H1 (cell line): Measurements from ENCODE around the gene HSD11B1L. TPM values are rescaled to one million over a fixed set of nuclear protein-coding genes. Genes with fewer than 3 reads are reported as not detected.

Experiments
- CTCF ChIA-PET: fragments of 300-600 bp; sonication (Branson Sonifier 250); formaldehyde crosslinking; loops from one replicate; lab custom pipeline; 2021; ENCODE audit not compliant: partially characterized antibody; lab: Charles Lee
- POLR2A ChIA-PET: fragments of 300-600 bp; sonication (Branson Sonifier 250); formaldehyde crosslinking; loops from one replicate; lab custom pipeline; 2021; ENCODE audit warnings: inconsistent platforms; ENCODE audit not compliant: partially characterized antibody; lab: Charles Lee
- DNase-seq, 2 experiments: peaks; one replicate each; pipeline versions ENCODE4 v3.0.0 to v3.0.0-alpha.2; 2010 to 2022; ENCODE audit warnings: low spot score in 2 of 2, low read depth in 1 of 2, mixed read lengths in 1 of 2
- FAIRE-seq: peaks from 2 replicates; lab custom pipeline; 2011; peaks lifted over from hg19 to GRCh38; lab: Jason Lieb, UNC
- H2AFZ ChIP-seq: 2 replicates; pipeline ENCODE4 v1.8.1; 2012; ENCODE audit warnings: low read length, inconsistent platforms
- H2AK5ac ChIP-seq: 2 replicates; pipeline ENCODE4 v1.6.1; 2013; ENCODE audit warnings: low read depth, low read length
- H2BK120ac ChIP-seq: replicated peaks from 2 replicates; pipeline ENCODE3; 2013; ENCODE audit warnings: low read depth, low read length, inconsistent platforms
- H2BK12ac ChIP-seq: 2 replicates; pipeline ENCODE4 v1.6.1; 2013; ENCODE audit warnings: low read depth, low read length
- H2BK15ac ChIP-seq: 2 replicates; pipeline ENCODE4 v1.6.1; 2013; ENCODE audit warnings: low read length
- H2BK20ac ChIP-seq: 2 replicates; pipeline ENCODE4 v1.6.1; 2013; ENCODE audit warnings: low read length
- H2BK5ac ChIP-seq: 2 replicates; pipeline ENCODE4 v1.6.1; 2013; ENCODE audit warnings: low read depth, low read length
- H3K14ac ChIP-seq: 2 replicates; pipeline ENCODE4 v1.6.1; 2013; ENCODE audit warnings: inconsistent platforms; ENCODE audit not compliant: insufficient read length
- H3K18ac ChIP-seq: 2 replicates; pipeline ENCODE4 v1.6.1; 2013; ENCODE audit warnings: low read length; ENCODE audit errors: extremely low read depth
- H3K23ac ChIP-seq: 2 replicates; pipeline ENCODE4 v1.6.1; 2013; ENCODE audit warnings: inconsistent platforms; ENCODE audit not compliant: insufficient read length
- H3K23me2 ChIP-seq: 2 replicates; pipeline ENCODE4 v1.6.1; 2013; ENCODE audit warnings: low read depth, low read length
- H3K27ac ChIP-seq: 2 replicates; pipeline ENCODE4 v1.6.1; 2011; ENCODE audit warnings: low read depth, low read length, inconsistent platforms
- H3K27me3 ChIP-seq, 4 experiments: replicated peaks in 1 of 4; 1 replicate in 1 of 4; 2 replicates in 3 of 4; pipeline versions ENCODE4 v1.6.1 to v1.8.1; 2011 to 2013; ENCODE audit warnings: low read length in 3 of 4, mild to moderate bottlenecking in 3 of 4, inconsistent platforms in 2 of 4, mixed read lengths in 2 of 4, moderate library complexity in 1 of 4; ENCODE audit not compliant: control insufficient read depth in 3 of 4, insufficient read depth in 3 of 4; ENCODE audit errors: extremely low read depth in 1 of 4
- H3K36me3 ChIP-seq, 4 experiments: 2 replicates each; pipeline versions ENCODE4 v1.6.1 to v1.8.1; 2011 to 2013; ENCODE audit warnings: mild to moderate bottlenecking in 4 of 4, low read length in 3 of 4, moderate library complexity in 2 of 4, control low read depth in 1 of 4, inconsistent platforms in 1 of 4; ENCODE audit not compliant: insufficient read depth in 4 of 4, control insufficient read depth in 2 of 4
- H3K4ac ChIP-seq: replicated peaks from 2 replicates; pipeline ENCODE3; 2013; ENCODE audit warnings: low read length, low read depth, mixed read lengths, inconsistent platforms; ENCODE audit not compliant: insufficient read length
- H3K4me1 ChIP-seq, 4 experiments: replicated peaks in 1 of 4; 1 replicate in 1 of 4; 2 replicates in 3 of 4; pipeline versions ENCODE4 v1.6.1 to v1.8.1; 2011 to 2013; ENCODE audit warnings: low read length in 3 of 4, inconsistent platforms in 2 of 4, mixed read lengths in 1 of 4; ENCODE audit not compliant: insufficient read depth in 4 of 4, control insufficient read depth in 3 of 4
- H3K4me2 ChIP-seq, 2 experiments: 2 replicates each; pipeline versions ENCODE4 v1.6.1 to v1.8.1; 2011 to 2013; ENCODE audit warnings: low read depth in 2 of 2, low read length in 2 of 2, control low read depth in 1 of 2, inconsistent platforms in 1 of 2, mild to moderate bottlenecking in 1 of 2; ENCODE audit not compliant: insufficient read depth in 1 of 2
- H3K4me3 ChIP-seq, 4 experiments: fragments of 200-600, 300-600 bp in 1 of 4; sonication (generic), shearing (Covaris generic), sonication (Bioruptor Twin) in 1 of 4; 2 replicates each; pipeline versions ENCODE4 v1.5.1 to v1.8.1; 2011 to 2016; ENCODE audit warnings: low read length in 4 of 4, low read depth in 3 of 4, control low read depth in 2 of 4, inconsistent platforms in 2 of 4, mild to moderate bottlenecking in 2 of 4, mixed read lengths in 1 of 4, moderate library complexity in 1 of 4; ENCODE audit not compliant: insufficient read depth in 2 of 4; ENCODE audit errors: extremely low read depth in 1 of 4
- H3K56ac ChIP-seq: replicated peaks from 2 replicates; pipeline ENCODE3; 2013; ENCODE audit warnings: low read depth, mild to moderate bottlenecking, mixed read lengths, low read length, inconsistent platforms; ENCODE audit not compliant: insufficient read length
- H3K79me1 ChIP-seq: 2 replicates; pipeline ENCODE4 v1.6.1; 2013; ENCODE audit warnings: low read depth, low read length, control low read depth
- H3K79me2 ChIP-seq, 2 experiments: 2 replicates each; pipeline versions ENCODE4 v1.6.1 to v1.8.1; 2012 to 2013; ENCODE audit warnings: low read length in 2 of 2, mild to moderate bottlenecking in 2 of 2, inconsistent platforms in 1 of 2; ENCODE audit not compliant: insufficient read depth in 2 of 2, control insufficient read depth in 1 of 2
- H3K9ac ChIP-seq, 4 experiments: replicated peaks in 1 of 4; 1 replicate in 1 of 4; 2 replicates in 3 of 4; pipeline versions ENCODE4 v1.6.1 to v1.8.1; 2011 to 2013; ENCODE audit warnings: low read depth in 3 of 4, low read length in 3 of 4, control low read depth in 2 of 4, mild to moderate bottlenecking in 2 of 4, moderate library complexity in 2 of 4, inconsistent platforms in 1 of 4; ENCODE audit errors: extremely low read depth in 1 of 4
- H3K9me3 ChIP-seq, 2 experiments: 2 replicates each; pipeline versions ENCODE4 v1.6.1 to v1.8.1; 2012 to 2013; ENCODE audit warnings: mild to moderate bottlenecking in 2 of 2, moderate library complexity in 2 of 2, control low read depth in 1 of 2, inconsistent platforms in 1 of 2, low read depth in 1 of 2, low read length in 1 of 2, mixed read lengths in 1 of 2; ENCODE audit not compliant: insufficient read depth in 2 of 2
- H4K20me1 ChIP-seq, 2 experiments: replicated peaks in 1 of 2; 2 replicates each; pipeline versions ENCODE3 to v1.8.1; 2011 to 2013; ENCODE audit warnings: inconsistent platforms in 2 of 2, low read length in 2 of 2, mild to moderate bottlenecking in 1 of 2; ENCODE audit not compliant: insufficient read depth in 2 of 2, control insufficient read depth in 1 of 2
- H4K5ac ChIP-seq: 2 replicates; pipeline ENCODE4 v1.6.1; 2013; ENCODE audit warnings: low read length, low read depth, mixed read lengths, inconsistent platforms; ENCODE audit not compliant: insufficient read length
- H4K8ac ChIP-seq: 2 replicates; pipeline ENCODE4 v1.8.0; 2013; ENCODE audit warnings: mild to moderate bottlenecking, moderate library complexity, low read length, inconsistent platforms; ENCODE audit not compliant: insufficient read depth; ENCODE audit errors: extremely low read depth
- H4K91ac ChIP-seq: replicated peaks from 2 replicates; pipeline ENCODE3; 2013; ENCODE audit warnings: low read length, mixed read lengths, inconsistent platforms; ENCODE audit not compliant: insufficient read length
- EP300 ChIP-seq, 2 experiments: IDR thresholded peaks; 1 replicate in 1 of 2; 2 replicates in 1 of 2; pipeline ENCODE4 v1.6.1; 2011 to 2012; ENCODE audit warnings: low read depth in 2 of 2, low read length in 2 of 2, mild to moderate bottlenecking in 2 of 2, borderline replicate concordance in 1 of 2, inconsistent platforms in 1 of 2, moderate library complexity in 1 of 2
- JUND ChIP-seq: IDR thresholded peaks from 2 replicates; pipeline ENCODE4 v1.6.1; 2011; ENCODE audit warnings: mild to moderate bottlenecking, improper control_type of control experiment, low read length
- MAFK ChIP-seq: IDR thresholded peaks from 2 replicates; pipeline ENCODE4 v1.6.1; 2012; ENCODE audit warnings: low read depth, mild to moderate bottlenecking, improper control_type of control experiment, low read length
- MAX ChIP-seq: IDR thresholded peaks from 2 replicates; pipeline ENCODE4 v1.6.1; 2012; ENCODE audit warnings: inconsistent platforms
- NRF1 ChIP-seq: IDR thresholded peaks from 2 replicates; pipeline ENCODE4 v1.6.1; 2011; ENCODE audit warnings: mild to moderate bottlenecking, low read depth, low read length, improper control_type of control experiment
- POLR2AphosphoS5 ChIP-seq: IDR thresholded peaks from 2 replicates; pipeline ENCODE4 v1.6.1; 2011; ENCODE audit warnings: low read depth, low read length
- RXRA ChIP-seq: IDR thresholded peaks from 2 replicates; pipeline ENCODE4 v1.6.1; 2011; ENCODE audit warnings: low read depth, mild to moderate bottlenecking, low read length, moderate library complexity; ENCODE audit not compliant: insufficient read depth
- SAP30 ChIP-seq: fragments of 300-600 bp; sonication (generic); IDR thresholded peaks from 2 replicates; pipeline ENCODE4 v1.7.1; 2012; ENCODE audit warnings: low read length, moderate library complexity, mild to moderate bottlenecking, inconsistent platforms; ENCODE audit not compliant: insufficient read depth, insufficient replicate concordance
- SIN3A ChIP-seq, 2 experiments: IDR thresholded peaks in 1 of 2; conservative IDR thresholded peaks in 1 of 2; 2 replicates each; pipeline ENCODE4 v1.6.1; 2011 to 2012; ENCODE audit warnings: low read length in 2 of 2, improper control_type of control experiment in 1 of 2, low read depth in 1 of 2, mild to moderate bottlenecking in 1 of 2
- SIRT6 ChIP-seq: IDR thresholded peaks from one replicate; pipeline ENCODE4 v1.7.1; 2012; ENCODE audit warnings: low read length, inconsistent platforms
- SP4 ChIP-seq: IDR thresholded peaks from 2 replicates; pipeline ENCODE4 v1.6.1; 2012; ENCODE audit warnings: low read length, inconsistent platforms
- TBP ChIP-seq: IDR thresholded peaks from 2 replicates; pipeline ENCODE4 v1.6.1; 2011; ENCODE audit warnings: low read depth, low read length, improper control_type of control experiment
- ZNF274 ChIP-seq: IDR thresholded peaks from 2 replicates; pipeline ENCODE4 v1.7.0; 2012; ENCODE audit warnings: low read length, borderline replicate concordance; ENCODE audit errors: extremely low read depth
- WGBS, 2 experiments: shearing (Covaris generic) in 1 of 2; methylation state at CpG; one replicate each; pipeline versions ENCODE4 v1.1.6 to v1.1.7; 2013 to 2015; ENCODE audit warnings: low lambda C conversion rate in 2 of 2, mixed read lengths in 2 of 2, inconsistent platforms in 1 of 2, low coverage in 1 of 2, missing lambda C conversion rate in 1 of 2; ENCODE audit not compliant: insufficient replicate concordance in 2 of 2, insufficient coverage in 1 of 2, insufficient read length in 1 of 2; ENCODE audit errors: extremely low coverage in 1 of 2, missing lambda C conversion rate in 1 of 2; 5-methylcytosine and 5-hydroxymethylcytosine counted together
- polyA plus RNA-seq, 7 experiments: library from polyadenylated mRNA; depleted of rRNA in 3 of 7; stranded (reverse) in 5 of 7; unstranded in 2 of 7; fragments of >200 nt in 5 of 7; fragments of 200-250 nt in 2 of 7; gene quantifications; 1 replicate in 5 of 7; 2 replicates in 1 of 7; 4 replicates in 1 of 7; pipeline versions ENCODE4 v1.2.1 to v1.2.3, GENCODE V29; 2011 to 2013; ENCODE audit warnings: missing spikeins in 2 of 7, mixed read lengths in 2 of 7
- total RNA-seq: library from RNA; stranded (reverse); fragmentation: NEBNext Ultra II Directional; extraction: Animal tissue kit (Norgen Biotek cat#: 25700); gene quantifications from 2 replicates; pipeline ENCODE4 v1.2.1, GENCODE V29; 2021

Gene HSD11B1L
- total and polyA plus RNA-seq, 2 of the 8 experiments (the other 6 are each of a cell fraction or from before 2014, with no cell fraction given) = 8.2 to 20.6 TPM

- Histone ChIP-seq H3K4me1 (peaks cover 0 to 3% (median 0%) of the 10 kb centered on the region in 4 experiments; a peak in 1 of 7 replicates), H2BK20ac (no peak overlapping the region), H3K9ac (no peak overlapping the region), H4K91ac (no peak overlapping the region), H3K27ac (no peak overlapping the region), H3K4me3 (no peak overlapping the region), H3K23ac (no peak overlapping the region), H2BK15ac (no peak overlapping the region), H3K56ac (no peak overlapping the region), H3K18ac (no peak overlapping the region), H4K8ac (no peak overlapping the region), H2AK5ac (no peak overlapping the region), H2BK5ac (no peak overlapping the region), H2AFZ (no peak overlapping the region), H3K79me1 (no peaks in the 10 kb centered on the region; the same call in 1 of the 2 replicates), H3K4me2 (no peak overlapping the region), H2BK12ac (no peak overlapping the region), H3K79me2 (no peaks in the 10 kb centered on the region), H2BK120ac (no peak overlapping the region), H3K9me3 (no peaks in the 10 kb centered on the region), H3K36me3 (peaks cover 9 to 13% (median 12%) of the 10 kb centered on the region in 4 experiments), H3K4ac (no peak overlapping the region), H4K5ac (no peak overlapping the region), H3K14ac (no peak overlapping the region), H3K27me3 (no peaks in the 10 kb centered on the region), H3K23me2 (peaks cover 7% of the 10 kb centered on the region; the same call in 1 of the 2 replicates), H4K20me1 (peaks cover 0 to 3% of the 10 kb centered on the region in 2 experiments)
- 100% methylated on average over 1 of the region's 1 CpG for WGBS, 2 experiments
- POLR2A ChIA-PET = no interaction called here
- DNase-seq (no peak), FAIRE-seq (no peak)
- CTCF ChIA-PET = no interaction called here
- no peak for TF ChIP-seq SIRT6
- TF ChIP-seq RXRA = no peak
- TF ChIP-seq SP4 = no peak
- no peak for TF ChIP-seq JUND
- TF ChIP-seq NRF1 = no peak
- no peak for TF ChIP-seq MAFK
- no peak for TF ChIP-seq SIN3A (conservative IDR thresholded peaks at IDR 0.05 in 1 of 2, IDR thresholded peaks at IDR 0.05 in 1 of 2; ENCODE audit: low read depth in 1 of 2, low read length in 2 of 2)
- no peak for TF ChIP-seq TBP
- no peak for TF ChIP-seq MAX
- TF ChIP-seq ZNF274 = no peak
- no peak for TF ChIP-seq POLR2AphosphoS5
- TF ChIP-seq EP300 (IDR thresholded peaks at IDR 0.05; ENCODE audit: borderline replicate concordance in 1 of 2, low read depth in 2 of 2, low read length in 2 of 2) = no peak
- TF ChIP-seq SAP30 = no peak
Observed at GRCh38 chr19:5673752-5674151, 7.1 kb upstream of the HSD11B1L start.
